Measurements from ENCODE around the gene RTL10.

RTL10 gene

DNA sequence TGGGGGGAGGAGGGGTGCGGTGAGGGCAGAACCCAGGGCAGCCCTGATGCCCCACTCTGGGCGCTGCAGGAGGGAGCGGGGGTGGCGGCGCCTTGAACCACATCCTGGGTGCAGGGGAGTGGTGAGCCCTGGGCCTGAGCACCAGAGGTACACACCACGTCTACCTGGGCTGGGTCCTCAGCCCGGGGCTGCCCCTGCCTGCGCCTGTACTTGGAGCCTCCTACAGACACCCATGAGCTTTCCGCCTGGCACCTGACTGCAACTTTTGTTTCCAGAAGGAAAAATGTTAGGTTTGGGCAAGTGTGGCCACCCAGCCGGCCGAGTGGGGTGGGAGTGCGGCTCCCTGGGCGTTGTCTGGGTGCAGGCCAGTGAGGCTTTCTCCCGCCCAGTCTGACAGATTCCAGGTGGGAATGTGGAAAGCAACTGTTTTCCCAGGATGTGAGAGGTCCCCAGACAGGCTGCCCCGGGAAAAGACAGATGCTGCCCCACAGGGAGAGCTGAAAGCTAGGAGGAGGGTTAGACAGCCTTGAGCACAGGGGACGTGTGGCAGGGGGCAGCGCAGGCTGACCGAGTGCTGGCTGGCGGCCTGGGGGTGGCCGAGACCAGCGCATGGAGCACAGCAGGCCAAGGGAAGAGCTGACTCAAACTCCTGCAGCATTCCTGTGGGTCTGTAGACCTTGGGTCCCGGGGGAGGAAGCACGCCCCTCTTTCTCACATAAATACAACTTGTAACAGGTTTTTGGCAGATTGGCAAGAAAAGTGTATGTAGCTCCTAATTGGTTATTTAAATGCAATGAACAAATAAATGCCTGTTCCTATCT lies 44.1 kb downstream of the RTL10 start:
- Mint-ChIP-seq H3K27ac (peak overlapping the region in 1 of 2 donors; percentile 73), H3K27me3 (no peaks in the 10 kb centered on the region), H3K9me3 (no peaks in the 10 kb centered on the region), H3K4me1 (ENCODE audit: low read depth in 2 of 2) (peaks cover 6 to 8% of the 10 kb centered on the region in 2 donors), H3K36me3 (ENCODE audit: insufficient read depth) (no peaks in the 10 kb centered on the region), H3K4me3 (no peak overlapping the region)
- ATAC-seq (replicated peaks) (no peak), DNase-seq (no peak)

DNA sequence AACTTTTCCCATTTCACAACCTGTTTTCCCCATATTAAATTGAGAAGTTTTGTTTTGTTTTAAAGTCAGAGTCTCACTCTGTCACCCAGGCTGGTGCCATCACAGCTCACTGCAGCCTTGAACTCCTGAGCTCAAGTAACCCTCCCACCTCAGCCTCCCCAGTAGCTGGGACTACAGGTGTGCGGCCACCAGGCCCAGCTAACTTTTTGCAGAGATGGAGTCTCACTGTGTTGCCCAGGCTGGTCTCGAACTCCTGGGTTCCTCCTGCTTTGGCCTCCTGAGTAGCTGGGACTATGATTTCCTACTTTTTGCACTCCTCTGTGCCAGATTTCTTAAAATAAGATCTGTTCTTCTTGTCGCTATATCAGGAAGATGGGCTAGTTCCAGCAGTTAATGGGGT lies 44.9 kb downstream of the RTL10 start:
- H3K27ac Mint-ChIP-seq: no peak overlapping the region
- H3K9me3 Mint-ChIP-seq: no peaks in the 10 kb centered on the region
- peaks cover 6 to 8% of the 10 kb centered on the region in 2 donors for H3K4me1 Mint-ChIP-seq (ENCODE audit: low read depth in 2 of 2)
- H3K4me3 Mint-ChIP-seq: no peak overlapping the region
- no peaks in the 10 kb centered on the region for H3K36me3 Mint-ChIP-seq (ENCODE audit: insufficient read depth)
- DNase-seq (no peak), ATAC-seq (replicated peaks) (no peak)
- no peaks in the 10 kb centered on the region for H3K27me3 Mint-ChIP-seq

DNA sequence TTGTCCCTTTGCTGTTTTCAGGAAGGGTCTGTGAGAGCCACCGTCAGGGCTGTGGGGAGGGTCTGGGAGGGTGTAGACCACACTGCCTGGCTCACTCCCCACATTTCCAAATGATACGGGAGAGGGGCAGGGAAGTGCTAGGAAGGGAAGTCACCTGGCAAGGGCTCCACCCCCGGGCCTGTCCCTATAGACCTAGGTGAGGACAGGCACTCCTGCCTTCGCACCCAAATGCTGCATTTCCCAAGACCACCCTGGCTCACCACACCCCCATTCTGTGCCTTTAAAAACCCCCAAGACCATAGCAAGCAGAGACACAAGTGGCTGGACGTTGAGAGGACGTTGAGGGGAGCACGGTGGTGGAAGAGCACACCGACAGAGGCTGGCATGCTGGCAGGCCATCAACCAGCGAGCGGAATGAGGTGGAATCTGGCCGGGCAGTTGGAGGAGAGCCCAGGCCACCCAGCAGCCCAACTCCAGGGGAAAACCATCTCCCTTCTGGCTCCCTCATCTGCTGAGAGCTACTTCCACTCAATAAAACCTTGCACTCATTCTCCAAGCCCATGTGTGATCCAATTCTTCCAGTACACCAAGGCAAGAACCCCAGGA lies 45.7 kb downstream of the RTL10 start:
- Mint-ChIP-seq H3K9me3 (no peaks in the 10 kb centered on the region), H3K4me1 (ENCODE audit: low read depth in 2 of 2) (peaks cover 6 to 8% of the 10 kb centered on the region in 2 donors), H3K27ac (no peak overlapping the region), H3K36me3 (ENCODE audit: insufficient read depth) (no peaks in the 10 kb centered on the region), H3K4me3 (no peak overlapping the region), H3K27me3 (no peaks in the 10 kb centered on the region)
- ATAC-seq (replicated peaks) (no peak), DNase-seq (no peak)

DNA sequence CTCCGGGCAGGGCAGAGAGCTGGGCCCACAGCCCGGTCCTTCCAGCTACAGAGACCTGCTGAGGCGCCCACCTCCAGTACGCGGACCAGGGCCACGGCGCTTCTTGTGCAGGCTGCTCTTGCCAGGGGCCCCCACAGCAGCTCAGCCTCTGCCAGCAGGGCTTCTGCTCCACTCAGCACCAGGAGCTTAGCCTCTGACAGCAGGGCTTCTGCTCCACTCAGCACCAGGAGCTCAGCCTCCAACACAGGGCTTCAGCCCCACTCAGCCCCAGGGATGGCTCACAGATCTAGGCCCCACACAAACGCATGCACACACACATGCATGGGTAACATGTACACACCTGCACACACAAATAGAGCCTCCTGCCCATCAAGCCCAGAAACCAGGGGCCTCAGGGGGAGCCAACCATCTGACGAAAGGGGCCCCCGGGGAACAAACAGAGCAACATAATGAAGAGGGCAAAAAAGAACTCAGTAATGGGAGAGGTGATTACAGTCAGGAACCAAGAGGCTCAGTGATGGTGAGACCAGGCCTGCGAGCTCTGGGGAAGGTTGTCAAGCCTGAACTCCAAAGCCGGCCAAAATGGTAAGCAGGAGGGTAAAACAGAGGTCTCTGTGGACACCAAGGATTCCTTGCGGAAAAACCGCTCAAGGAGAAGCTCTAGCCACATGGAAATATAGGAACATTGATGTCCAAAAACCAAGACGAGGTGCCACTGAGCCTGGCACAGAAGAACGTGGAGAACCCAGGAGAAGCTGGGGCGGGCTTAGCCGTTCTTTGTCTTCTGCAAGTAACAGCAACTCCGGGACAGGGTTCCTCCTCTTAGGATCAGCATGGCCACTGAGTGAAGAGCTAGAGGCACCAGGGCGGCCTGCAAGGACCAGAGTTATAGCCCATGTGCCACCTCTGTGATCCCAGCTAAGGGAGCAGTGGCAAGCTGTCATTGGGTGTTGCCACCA lies 46.5 kb downstream of the RTL10 start:
- H3K4me3 Mint-ChIP-seq: no peak overlapping the region
- H3K36me3 Mint-ChIP-seq (ENCODE audit: insufficient read depth): no peaks in the 10 kb centered on the region
- peaks cover 6 to 8% of the 10 kb centered on the region in 2 donors for H3K4me1 Mint-ChIP-seq (ENCODE audit: low read depth in 2 of 2)
- no peaks in the 10 kb centered on the region for H3K9me3 Mint-ChIP-seq
- no peak for DNase-seq
- no peak for ATAC-seq (replicated peaks)
- H3K27me3 Mint-ChIP-seq: no peaks in the 10 kb centered on the region
- no peak overlapping the region for H3K27ac Mint-ChIP-seq

- no peaks in the 10 kb centered on the region for H3K27me3 Mint-ChIP-seq
- peaks cover 7% of the 10 kb centered on the region for H3K36me3 Mint-ChIP-seq (ENCODE audit: insufficient read depth)
- H3K27ac Mint-ChIP-seq: peak overlapping the region in 1 of 2 donors; percentile 66
- ATAC-seq (replicated peaks): no peak
- DNase-seq: no peak
- no peak overlapping the region for H3K4me3 Mint-ChIP-seq
- no peaks in the 10 kb centered on the region for H3K9me3 Mint-ChIP-seq
- H3K4me1 Mint-ChIP-seq (ENCODE audit: low read depth in 2 of 2): peaks cover 6 to 8% of the 10 kb centered on the region in 2 donors
Observed at GRCh38 chr22:19807161-19807913, 47.3 kb downstream of the RTL10 start.

- Mint-ChIP-seq H3K4me3 (no peak overlapping the region), H3K36me3 (ENCODE audit: insufficient read depth) (peaks cover 10% of the 10 kb centered on the region), H3K27ac (peak overlapping the region in 1 of 2 donors; percentile 66), H3K9me3 (no peaks in the 10 kb centered on the region), H3K27me3 (no peaks in the 10 kb centered on the region), H3K4me1 (ENCODE audit: low read depth in 2 of 2) (peaks cover 6 to 8% of the 10 kb centered on the region in 2 donors)
- ATAC-seq (replicated peaks): no peak
- no peak for DNase-seq
Observed at GRCh38 chr22:19806213-19807160, 48.2 kb downstream of the RTL10 start.

DNA sequence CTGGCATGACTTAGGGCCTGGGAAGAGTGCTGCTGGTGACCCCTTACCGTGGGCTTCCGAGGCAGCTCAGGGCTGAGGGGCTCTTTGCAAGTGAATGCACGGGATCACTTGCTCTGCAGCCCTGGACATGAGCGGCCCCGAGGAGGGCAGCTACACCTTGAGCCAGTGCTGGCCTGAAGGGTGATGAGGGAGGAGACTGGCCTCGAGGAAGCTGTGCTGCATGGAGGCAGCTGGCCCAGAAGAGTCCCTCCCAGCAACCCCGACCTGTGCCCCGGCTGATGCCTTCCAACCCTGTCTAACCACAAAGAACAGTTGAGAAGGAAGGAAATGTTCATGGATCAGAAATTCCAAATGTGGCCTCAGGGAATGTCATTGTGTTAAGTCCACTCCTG lies 48.9 kb downstream of the RTL10 start:
- no peak overlapping the region for H3K4me3 Mint-ChIP-seq
- ATAC-seq (replicated peaks) (no peak), DNase-seq (no peak)
- no peaks in the 10 kb centered on the region for H3K9me3 Mint-ChIP-seq
- H3K36me3 Mint-ChIP-seq (ENCODE audit: insufficient read depth): peaks cover 10% of the 10 kb centered on the region
- no peaks in the 10 kb centered on the region for H3K27me3 Mint-ChIP-seq
- peaks cover 0 to 4% of the 10 kb centered on the region in 2 donors for H3K4me1 Mint-ChIP-seq (ENCODE audit: low read depth in 2 of 2)
- H3K27ac Mint-ChIP-seq: no peak overlapping the region

Measured in effector memory CD8-positive, alpha-beta T cell (primary cell).